ENCODE measurements around the gene SETD7.

The SETD7 gene

GRCh38 chr4:139576219-139576618 lies 20.2 kb upstream of the SETD7 start:
- no peaks in the 10 kb centered on the region for H4K20me1 ChIP-seq (ENCODE audit: low read depth, low read length)
- H3K4me3 ChIP-seq (ENCODE audit: insufficient read depth, low read length, poor library complexity, severe bottlenecking), result no peak overlapping the region
- no peak for TF ChIP-seq CTCF (IDR thresholded peaks at IDR 0.05; ENCODE audit: insufficient read depth, low read length, poor library complexity, severe bottlenecking)
- no peak for TF ChIP-seq EZH2phosphoT487 (conservative IDR thresholded peaks at IDR 0.05; ENCODE audit: low read length)
- no peaks in the 10 kb centered on the region for H3K27me3 ChIP-seq (ENCODE audit: low read length)
- H3K9ac ChIP-seq (ENCODE audit: low read length), result no peak overlapping the region
- H3K4me2 ChIP-seq (ENCODE audit: low read depth, low read length, poor library complexity, severe bottlenecking), result no peak overlapping the region
- H3K9me3 ChIP-seq (ENCODE audit: insufficient read depth, low read length), result no peaks in the 10 kb centered on the region
- no peaks in the 10 kb centered on the region for H3F3A ChIP-seq (ENCODE audit: insufficient read depth)
- H3K9me2 ChIP-seq (replicated peaks; ENCODE audit: insufficient read depth, low read length), result no peaks in the 10 kb centered on the region
- no peaks in the 10 kb centered on the region for H3K79me2 ChIP-seq (ENCODE audit: insufficient read depth, low read length)
- H3K27ac ChIP-seq (ENCODE audit: low read depth, low read length), result no peak overlapping the region
- no peak overlapping the region for H2AFZ ChIP-seq (ENCODE audit: low read depth, low read length, severe bottlenecking)
- no peaks in the 10 kb centered on the region for H3K36me3 ChIP-seq (ENCODE audit: low read length)

- no peak overlapping the region for H2AFZ ChIP-seq (ENCODE audit: low read depth, low read length, severe bottlenecking)
- no peaks in the 10 kb centered on the region for H3K79me2 ChIP-seq (ENCODE audit: insufficient read depth, low read length)
- H3K9ac ChIP-seq (ENCODE audit: low read length), result no peak overlapping the region
- no peaks in the 10 kb centered on the region for H3K9me2 ChIP-seq (replicated peaks; ENCODE audit: insufficient read depth, low read length)
- H3K9me3 ChIP-seq (ENCODE audit: insufficient read depth, low read length), result no peaks in the 10 kb centered on the region
- no peaks in the 10 kb centered on the region for H4K20me1 ChIP-seq (ENCODE audit: low read depth, low read length)
- TF ChIP-seq CTCF (IDR thresholded peaks at IDR 0.05; ENCODE audit: insufficient read depth, low read length, poor library complexity, severe bottlenecking) (no peak), EZH2phosphoT487 (conservative IDR thresholded peaks at IDR 0.05; ENCODE audit: low read length) (no peak)
- no peak overlapping the region for H3K4me2 ChIP-seq (ENCODE audit: low read depth, low read length, poor library complexity, severe bottlenecking)
- H3K27me3 ChIP-seq (ENCODE audit: low read length), result no peaks in the 10 kb centered on the region
- no peak overlapping the region for H3K27ac ChIP-seq (ENCODE audit: low read depth, low read length)
- no peaks in the 10 kb centered on the region for H3K36me3 ChIP-seq (ENCODE audit: low read length)
- H3K4me3 ChIP-seq (ENCODE audit: insufficient read depth, low read length, poor library complexity, severe bottlenecking), result no peak overlapping the region
- H3F3A ChIP-seq (ENCODE audit: insufficient read depth), result no peaks in the 10 kb centered on the region
Measured at GRCh38 chr4:139575072-139575471, 19.1 kb upstream of the SETD7 start.

- TF ChIP-seq EZH2phosphoT487 (conservative IDR thresholded peaks at IDR 0.05; ENCODE audit: low read length) (no peak), CTCF (IDR thresholded peaks at IDR 0.05; ENCODE audit: insufficient read depth, low read length, poor library complexity, severe bottlenecking) (no peak)
- no peak overlapping the region for H3K27ac ChIP-seq (ENCODE audit: low read depth, low read length)
- no peak overlapping the region for H3K9ac ChIP-seq (ENCODE audit: low read length)
- H3K27me3 ChIP-seq (ENCODE audit: low read length), result no peaks in the 10 kb centered on the region
- H3K4me2 ChIP-seq (ENCODE audit: low read depth, low read length, poor library complexity, severe bottlenecking), result no peak overlapping the region
- H3K36me3 ChIP-seq (ENCODE audit: low read length), result no peaks in the 10 kb centered on the region
- H3K4me3 ChIP-seq (ENCODE audit: insufficient read depth, low read length, poor library complexity, severe bottlenecking), result no peak overlapping the region
- no peaks in the 10 kb centered on the region for H3K9me3 ChIP-seq (ENCODE audit: insufficient read depth, low read length)
- H4K20me1 ChIP-seq (ENCODE audit: low read depth, low read length), result no peaks in the 10 kb centered on the region
- H2AFZ ChIP-seq (ENCODE audit: low read depth, low read length, severe bottlenecking), result no peak overlapping the region
- no peaks in the 10 kb centered on the region for H3K79me2 ChIP-seq (ENCODE audit: insufficient read depth, low read length)
- no peaks in the 10 kb centered on the region for H3K9me2 ChIP-seq (replicated peaks; ENCODE audit: insufficient read depth, low read length)
- no peaks in the 10 kb centered on the region for H3F3A ChIP-seq (ENCODE audit: insufficient read depth)
Measured at GRCh38 chr4:139574641-139575040, 18.6 kb upstream of the SETD7 start.

Measured in SU-DHL-6 (cell line).